IPS-NIHi11 (cell line): ENCODE data around the gene EPHA6.
"Not testable (repeated sequence)": the region's sequence is repeated elsewhere in the genome, so short reads cannot be mapped to it uniquely, and the experiment has no call there.

Experiments
- DNase-seq: peaks from one replicate; pipeline ENCODE4 v3.0.0; 2012; ENCODE audit warnings: mixed read lengths, low spot score

EPHA6 gene

DNA sequence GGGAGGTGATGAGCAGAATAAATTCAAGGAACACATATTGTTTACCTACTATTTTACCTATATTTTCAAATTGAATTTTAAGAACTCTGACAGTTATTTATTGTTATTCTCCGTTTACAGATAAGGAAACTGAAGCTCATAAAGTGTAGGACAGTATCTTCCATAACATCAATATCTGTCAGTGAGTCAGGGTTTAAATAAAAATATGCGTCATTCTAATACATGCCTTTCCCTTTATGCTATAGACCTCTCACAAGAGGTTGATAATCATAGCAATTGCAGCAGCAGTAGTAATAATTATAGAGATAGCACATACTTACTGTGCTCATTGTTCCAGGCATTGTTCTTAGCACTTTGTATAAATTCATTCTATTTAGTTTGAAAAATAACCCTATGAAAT is 101.1 kb downstream of the EPHA6 start:
- no peak for DNase-seq

- DNase-seq: no peak
Measured at GRCh38 chr3:96931119-96931862, 116.9 kb downstream of the EPHA6 start.

DNA sequence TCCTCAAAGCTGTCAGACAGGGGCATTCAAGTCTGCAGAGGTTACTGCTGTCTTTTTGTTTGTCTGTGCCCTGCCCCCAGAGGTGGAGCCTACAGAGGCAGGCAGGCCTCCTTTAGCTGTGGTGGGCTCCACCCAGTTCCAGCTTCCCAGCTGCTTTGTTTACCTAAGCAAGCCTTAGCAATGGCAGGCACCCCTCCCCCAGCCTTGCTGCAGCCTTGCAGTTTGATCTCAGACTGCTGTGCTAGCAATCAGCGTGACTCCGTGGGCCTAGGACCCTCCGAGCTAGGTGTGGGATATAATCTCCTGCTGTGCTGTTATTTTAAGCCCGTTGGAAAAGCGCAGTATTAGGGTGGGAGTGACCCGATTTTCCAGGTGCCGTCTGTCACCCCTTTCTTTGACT is 127.7 kb downstream of the EPHA6 start:
- DNase-seq: not testable (repeated sequence)

DNA sequence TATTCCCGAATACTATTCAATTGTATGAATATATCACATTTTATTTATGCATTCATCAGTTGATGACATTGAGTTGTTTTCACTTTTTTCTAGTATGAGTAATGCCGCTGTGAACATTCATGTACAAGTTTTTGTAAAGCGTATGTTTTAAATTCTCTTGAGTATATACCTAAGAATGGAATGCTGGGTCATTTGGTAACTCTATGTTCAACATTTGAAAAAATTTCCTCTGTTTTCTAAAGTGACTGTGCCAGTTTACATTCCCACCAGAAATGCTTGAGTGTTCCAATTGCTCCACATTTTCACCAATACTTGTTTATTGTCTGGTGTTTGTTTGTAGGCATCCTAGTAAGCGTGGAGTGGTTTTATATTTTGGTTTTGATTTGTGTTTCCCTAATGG is 144.5 kb downstream of the EPHA6 start:
- no peak for DNase-seq

GRCh38 chr3:96959474-96959873 is 145.1 kb downstream of the EPHA6 start:
- no peak for DNase-seq

DNA sequence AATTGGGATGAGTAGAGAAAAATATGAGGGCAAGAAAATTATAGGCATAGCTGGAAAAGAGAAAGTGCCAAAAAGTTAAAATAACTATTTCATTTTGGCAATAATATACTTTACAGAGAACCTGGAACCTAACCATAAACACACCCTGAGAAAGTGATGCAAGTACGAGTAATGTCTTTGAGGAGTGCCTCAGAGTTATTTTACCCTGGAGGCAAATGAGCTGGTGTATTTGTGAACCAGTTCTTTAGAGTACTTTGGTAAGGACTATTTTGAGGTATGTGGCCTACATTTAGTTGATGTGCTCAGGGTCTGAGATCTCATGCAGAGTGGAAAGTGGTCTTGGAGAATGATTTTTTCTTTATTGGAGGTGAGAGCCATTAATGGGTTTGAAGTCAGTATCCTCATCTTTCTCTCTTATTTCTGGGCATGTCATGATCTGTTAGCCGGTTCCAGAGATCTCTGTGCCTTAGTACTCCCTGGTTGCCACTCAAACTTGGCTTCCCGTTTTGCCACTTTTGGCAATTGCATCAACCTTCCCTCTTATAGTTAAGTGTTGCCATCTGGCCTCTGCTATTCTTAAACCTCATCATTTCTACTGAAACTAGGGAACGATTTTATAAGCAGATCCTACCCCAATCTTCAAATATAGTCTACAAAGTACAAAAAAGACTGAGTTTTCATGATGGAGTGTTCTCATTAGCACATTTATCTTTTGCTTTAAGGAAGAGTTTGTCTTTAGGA is 145.7 kb downstream of the EPHA6 start:
- DNase-seq: no peak

DNA sequence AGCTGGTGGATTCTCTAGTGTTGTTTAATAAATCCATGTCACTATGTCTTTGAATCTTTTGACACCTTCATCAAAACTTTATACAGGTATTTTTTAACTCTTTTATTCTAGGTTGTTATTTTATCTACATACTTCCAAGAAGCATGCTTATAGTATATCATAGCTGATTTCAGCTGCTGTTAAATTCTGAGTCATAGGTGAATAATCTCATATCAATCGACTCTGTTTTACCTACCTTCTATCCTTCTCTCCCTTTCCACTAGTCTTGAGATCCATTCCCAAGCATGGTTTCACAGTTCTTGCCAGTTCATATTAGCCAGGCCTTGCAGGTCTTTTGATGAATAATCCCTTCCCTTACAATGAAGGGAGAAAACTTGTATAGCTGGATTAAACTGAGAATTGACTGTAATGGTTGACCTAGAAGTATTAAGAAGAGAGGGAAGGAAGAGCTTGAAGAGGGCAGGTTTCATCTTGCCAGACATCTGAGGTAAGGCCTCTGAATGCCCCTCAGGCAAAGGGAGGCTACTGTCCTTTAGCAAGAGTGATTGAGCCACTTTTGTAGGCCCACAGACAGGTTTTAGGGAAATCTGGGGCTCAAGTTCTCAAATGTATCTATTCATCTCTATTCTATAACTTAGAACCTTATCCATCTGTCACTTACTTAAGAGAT is 146.4 kb downstream of the EPHA6 start:
- no peak for DNase-seq

DNA sequence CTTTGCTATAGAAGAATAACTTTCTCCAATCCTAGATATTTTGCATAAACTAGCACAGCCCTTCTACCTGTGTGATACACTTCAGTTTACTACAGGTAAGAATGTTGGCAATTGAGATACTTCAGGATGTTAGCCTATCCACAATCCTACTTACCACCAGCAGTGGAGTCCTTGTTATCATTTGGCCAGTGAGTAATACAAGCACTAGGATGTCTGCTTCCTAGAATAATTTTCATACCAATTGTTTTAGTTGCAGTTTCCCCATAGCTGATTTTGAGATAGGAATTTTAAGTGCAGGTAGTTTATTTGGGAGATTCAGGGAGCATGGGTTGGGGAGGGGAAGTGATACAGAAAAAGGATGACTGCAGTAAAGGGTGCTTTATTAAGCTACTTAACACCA is 147.2 kb downstream of the EPHA6 start:
- DNase-seq: no peak

DNA sequence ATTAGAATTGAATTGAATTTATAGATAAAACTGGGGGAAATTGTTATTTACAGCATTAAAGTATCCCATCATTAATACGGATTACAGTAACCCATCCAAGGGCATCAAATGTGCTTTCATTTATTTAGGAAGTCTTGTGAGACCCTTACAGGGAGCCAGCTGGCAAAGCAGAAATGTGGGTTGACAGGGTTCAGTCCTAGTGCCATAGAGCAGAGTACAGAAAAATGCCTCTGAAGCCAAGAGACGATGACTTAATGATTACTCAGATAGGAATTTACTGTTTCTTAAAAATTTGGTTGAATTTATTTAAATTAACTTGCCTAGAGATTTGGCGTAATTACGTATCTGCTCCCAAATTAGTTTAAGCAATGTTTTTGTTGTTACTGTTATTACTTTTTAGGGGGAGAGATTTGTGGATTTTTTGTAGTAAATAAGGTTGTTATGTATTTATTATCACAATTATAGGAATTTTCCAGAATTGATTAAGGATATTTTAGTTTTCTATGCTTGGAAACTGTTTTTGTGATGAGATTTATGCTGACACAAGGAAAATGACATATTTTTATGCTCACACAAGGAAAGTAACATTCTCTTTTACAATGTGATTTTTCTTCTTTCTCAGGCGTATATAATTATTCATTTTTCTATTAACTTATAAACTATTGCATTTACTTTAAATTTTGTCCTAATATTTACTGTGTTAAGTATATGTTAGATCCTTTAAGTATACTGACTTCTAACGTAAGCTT is 152.0 kb downstream of the EPHA6 start:
- DNase-seq: no peak

GRCh38 chr3:96970211-96970610 is 155.8 kb downstream of the EPHA6 start:
- DNase-seq: no peak

DNA sequence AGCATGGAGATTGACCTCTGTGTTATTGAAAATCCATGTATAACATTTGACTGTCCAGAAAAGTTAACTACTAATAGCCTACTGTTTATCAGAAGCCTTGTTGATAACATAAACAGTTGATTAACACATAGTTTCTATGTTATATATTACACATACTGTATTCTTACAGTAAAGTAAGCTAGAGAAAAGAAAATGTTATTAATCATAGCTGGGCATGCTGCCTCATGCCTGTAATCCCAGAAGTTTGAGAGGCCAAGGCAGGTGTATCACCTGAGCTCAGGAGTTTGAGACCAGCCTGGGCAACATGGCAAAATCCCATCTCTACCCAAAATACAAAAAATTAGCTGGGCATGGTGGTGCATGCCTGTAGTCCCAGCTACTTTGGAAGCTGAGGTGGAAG is 163.3 kb downstream of the EPHA6 start:
- DNase-seq: no peak

- DNase-seq: not testable (repeated sequence)
Measured at GRCh38 chr3:96983716-96984115, 169.3 kb downstream of the EPHA6 start.

GRCh38 chr3:96986241-96986640 is 171.8 kb downstream of the EPHA6 start:
- no peak for DNase-seq

- no peak for DNase-seq
Measured at GRCh38 chr3:96991231-96991630, 176.8 kb downstream of the EPHA6 start.

DNA sequence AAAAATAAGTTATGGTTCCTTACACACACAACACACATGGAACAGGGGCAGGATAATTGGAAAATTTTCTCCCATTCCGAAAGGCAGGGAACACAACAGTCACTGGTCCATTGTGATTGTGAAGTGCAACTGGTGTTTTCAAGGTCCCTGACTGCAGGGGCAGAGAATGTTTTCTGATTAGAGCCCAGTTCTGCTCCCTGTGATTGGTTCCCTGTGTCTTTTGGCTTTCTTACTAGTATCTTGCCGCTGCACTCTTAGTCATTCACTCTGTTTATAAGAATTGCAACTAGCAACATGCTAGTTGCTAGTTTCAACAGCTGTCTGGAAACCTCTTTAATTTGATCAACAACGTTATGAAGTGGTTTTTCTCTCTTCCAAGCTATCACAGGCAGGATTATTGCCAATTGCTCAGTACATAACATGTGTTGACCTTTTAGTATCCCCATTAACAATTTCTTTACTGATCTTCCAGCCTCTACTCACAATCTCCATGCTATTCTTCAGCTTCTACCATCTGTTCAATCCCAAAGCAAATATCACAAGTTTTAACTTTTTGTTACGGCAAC is 177.5 kb downstream of the EPHA6 start:
- no peak for DNase-seq

GRCh38 chr3:96994988-96995387 is 180.6 kb downstream of the EPHA6 start:
- DNase-seq: no peak

- no peak for DNase-seq
Measured at GRCh38 chr3:96996009-96996408, 181.6 kb downstream of the EPHA6 start.

DNA sequence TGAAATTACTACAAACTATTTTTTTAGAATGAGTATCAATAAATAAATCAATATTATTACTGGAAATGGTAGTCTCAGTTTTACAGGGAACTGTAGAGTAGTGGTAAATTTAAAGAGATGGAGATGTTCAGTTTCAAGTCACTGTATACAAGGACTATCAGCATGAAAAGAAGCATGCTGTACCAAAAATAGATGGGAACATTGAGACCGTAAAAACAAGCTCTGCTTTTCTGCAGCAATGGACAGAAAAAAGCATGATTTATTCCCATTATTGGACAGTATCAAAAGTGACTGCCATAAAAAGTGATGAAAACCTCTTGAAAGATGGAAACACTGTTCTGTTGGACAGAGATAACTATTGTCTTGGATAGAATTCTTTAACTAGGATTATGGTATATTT is 187.2 kb downstream of the EPHA6 start:
- DNase-seq: no peak

- no peak for DNase-seq
Measured at GRCh38 chr3:97009427-97010019, 195.1 kb downstream of the EPHA6 start.

DNA sequence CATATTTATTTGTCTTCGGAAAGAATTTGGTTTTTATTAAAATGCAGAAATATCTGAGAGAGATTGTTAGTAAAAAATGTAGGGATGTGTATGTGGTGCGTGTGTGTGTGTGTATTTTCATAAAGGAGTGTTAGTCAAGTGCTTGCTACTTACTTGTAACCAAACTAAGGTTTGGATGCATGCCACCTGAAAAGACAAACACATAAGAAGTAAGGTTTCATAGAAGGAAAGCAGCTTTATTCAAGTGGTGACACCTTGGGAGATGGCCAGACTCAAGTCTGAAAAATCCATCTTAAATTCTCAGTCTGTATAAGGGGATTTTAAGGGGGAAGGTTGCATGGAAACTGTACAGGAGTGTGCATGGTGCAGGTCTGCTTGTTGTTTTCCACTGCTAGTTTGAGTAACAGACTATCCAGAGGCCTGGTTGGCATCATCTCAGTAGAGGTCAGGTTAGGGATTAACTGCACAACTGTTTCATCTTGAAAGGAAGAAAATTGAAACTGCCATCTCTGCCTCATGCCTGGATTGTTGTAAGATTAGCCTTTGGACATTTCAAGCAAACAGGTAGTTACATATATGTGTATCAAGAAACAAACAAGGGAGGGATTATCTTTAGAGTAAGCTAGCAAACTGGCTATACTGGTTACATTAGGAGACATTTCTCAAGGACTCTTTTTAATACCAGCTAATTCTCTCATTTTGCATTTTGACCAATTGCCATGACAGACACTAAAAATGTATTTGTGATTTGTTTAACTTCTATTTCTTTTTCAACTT is 196.7 kb downstream of the EPHA6 start:
- DNase-seq: no peak

DNA sequence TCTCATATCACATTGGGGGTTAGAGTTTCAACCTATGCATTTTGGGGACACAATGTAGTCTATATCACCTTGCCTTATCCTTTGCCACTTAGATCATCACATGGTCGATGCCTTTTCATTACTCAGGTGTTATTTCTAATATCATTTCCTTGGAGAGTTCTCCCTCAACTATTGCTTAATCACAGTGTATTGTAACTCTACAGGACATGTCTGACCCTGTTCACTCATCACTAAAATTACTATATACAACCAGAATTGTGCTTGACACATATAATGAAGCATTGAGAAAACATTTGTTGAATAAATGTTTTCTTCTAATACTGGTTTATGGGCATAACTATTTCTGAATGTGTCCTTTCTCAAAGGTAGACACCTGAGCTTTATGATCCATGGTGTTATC is 207.4 kb downstream of the EPHA6 start:
- no peak for DNase-seq
